ENCODE measurements around the gene APH1A.
"Not testable (repeated sequence)": the region's sequence is repeated elsewhere in the genome, so short reads cannot be mapped to it uniquely, and the experiment has no call there.

Gene APH1A

GRCh38 chr1:150227228-150227627 is 41.6 kb downstream of the APH1A start:
- Histone ChIP-seq H3K9me3 (ENCODE audit: insufficient read depth, low read length) (no peaks in the 10 kb centered on the region), H3K27me3 (ENCODE audit: insufficient read depth, insufficient read length) (no peaks in the 10 kb centered on the region), H3K4me1 (ENCODE audit: insufficient read depth, insufficient read length) (no peaks in the 10 kb centered on the region), H3K36me3 (ENCODE audit: insufficient read depth, insufficient read length, low read length) (peaks cover 86% of the 10 kb centered on the region), H3K4me3 (ENCODE audit: insufficient read length, low read depth) (no peak overlapping the region), H3K9ac (ENCODE audit: insufficient read length, low read depth) (no peak overlapping the region)
- TF ChIP-seq ZNF274 (IDR thresholded peaks at IDR 0.05; ENCODE audit: low read depth, low read length) (no peak), YY1 (IDR thresholded peaks at IDR 0.05; ENCODE audit: insufficient read depth, insufficient read length) (no peak), SUZ12 (IDR thresholded peaks at IDR 0.05; ENCODE audit: extremely low read depth, insufficient read depth, insufficient read length) (no peak)
- DNase-seq (ENCODE audit: low read depth, low spot score) = no peak

- Histone ChIP-seq H3K9me3 (ENCODE audit: insufficient read depth, low read length) (no peaks in the 10 kb centered on the region), H3K36me3 (ENCODE audit: insufficient read depth, insufficient read length, low read length) (peaks cover 87% of the 10 kb centered on the region), H3K4me1 (ENCODE audit: insufficient read depth, insufficient read length) (no peaks in the 10 kb centered on the region), H3K9ac (ENCODE audit: insufficient read length, low read depth) (no peak overlapping the region), H3K27me3 (ENCODE audit: insufficient read depth, insufficient read length) (no peaks in the 10 kb centered on the region), H3K4me3 (ENCODE audit: insufficient read length, low read depth) (no peak overlapping the region)
- TF ChIP-seq ZNF274 (IDR thresholded peaks at IDR 0.05; ENCODE audit: low read depth, low read length) (no peak), YY1 (IDR thresholded peaks at IDR 0.05; ENCODE audit: insufficient read depth, insufficient read length) (no peak), SUZ12 (IDR thresholded peaks at IDR 0.05; ENCODE audit: extremely low read depth, insufficient read depth, insufficient read length) (no peak)
- no peak for DNase-seq (ENCODE audit: low read depth, low spot score)
Observed at GRCh38 chr1:150226486-150226885, 42.3 kb downstream of the APH1A start.

- Histone ChIP-seq H3K4me1 (ENCODE audit: insufficient read depth, insufficient read length) (no peaks in the 10 kb centered on the region), H3K27me3 (ENCODE audit: insufficient read depth, insufficient read length) (no peaks in the 10 kb centered on the region), H3K36me3 (ENCODE audit: insufficient read depth, insufficient read length, low read length) (peaks cover 85% of the 10 kb centered on the region), H3K4me3 (ENCODE audit: insufficient read length, low read depth) (no peak overlapping the region), H3K9ac (ENCODE audit: insufficient read length, low read depth) (no peak overlapping the region), H3K9me3 (ENCODE audit: insufficient read depth, low read length) (no peaks in the 10 kb centered on the region)
- no peak for TF ChIP-seq YY1 (IDR thresholded peaks at IDR 0.05; ENCODE audit: insufficient read depth, insufficient read length)
- TF ChIP-seq SUZ12 (IDR thresholded peaks at IDR 0.05; ENCODE audit: extremely low read depth, insufficient read depth, insufficient read length) = no peak
- no peak for TF ChIP-seq ZNF274 (IDR thresholded peaks at IDR 0.05; ENCODE audit: low read depth, low read length)
- no peak for DNase-seq (ENCODE audit: low read depth, low spot score)
Observed at GRCh38 chr1:150225546-150225945, 43.3 kb downstream of the APH1A start.

- no peak for TF ChIP-seq SUZ12 (IDR thresholded peaks at IDR 0.05; ENCODE audit: extremely low read depth, insufficient read depth, insufficient read length)
- no peak for TF ChIP-seq ZNF274 (IDR thresholded peaks at IDR 0.05; ENCODE audit: low read depth, low read length)
- no peak for TF ChIP-seq YY1 (IDR thresholded peaks at IDR 0.05; ENCODE audit: insufficient read depth, insufficient read length)
- peaks cover 84% of the 10 kb centered on the region for H3K36me3 ChIP-seq (ENCODE audit: insufficient read depth, insufficient read length, low read length)
Observed at GRCh38 chr1:150224983-150225382, 43.8 kb downstream of the APH1A start.

GRCh38 chr1:150221552-150221951 is 47.3 kb downstream of the APH1A start:
- Histone ChIP-seq H3K36me3 (ENCODE audit: insufficient read depth, insufficient read length, low read length) (peaks cover 72% of the 10 kb centered on the region), H3K9ac (ENCODE audit: insufficient read length, low read depth) (no peak overlapping the region), H3K27me3 (ENCODE audit: insufficient read depth, insufficient read length) (no peaks in the 10 kb centered on the region), H3K4me1 (ENCODE audit: insufficient read depth, insufficient read length) (no peaks in the 10 kb centered on the region), H3K9me3 (ENCODE audit: insufficient read depth, low read length) (no peaks in the 10 kb centered on the region), H3K4me3 (ENCODE audit: insufficient read length, low read depth) (no peak overlapping the region)
- no peak for TF ChIP-seq YY1 (IDR thresholded peaks at IDR 0.05; ENCODE audit: insufficient read depth, insufficient read length)
- no peak for TF ChIP-seq SUZ12 (IDR thresholded peaks at IDR 0.05; ENCODE audit: extremely low read depth, insufficient read depth, insufficient read length)
- no peak for TF ChIP-seq ZNF274 (IDR thresholded peaks at IDR 0.05; ENCODE audit: low read depth, low read length)
- no peak for DNase-seq (ENCODE audit: low read depth, low spot score)

More at GRCh38 chr1:150224983-150225382, 43.8 kb downstream of the APH1A start:
- Histone ChIP-seq H3K9me3 (ENCODE audit: insufficient read depth, low read length) (no peaks in the 10 kb centered on the region), H3K4me3 (ENCODE audit: insufficient read length, low read depth) (no peak overlapping the region), H3K27me3 (ENCODE audit: insufficient read depth, insufficient read length) (no peaks in the 10 kb centered on the region), H3K9ac (ENCODE audit: insufficient read length, low read depth) (no peak overlapping the region), H3K4me1 (ENCODE audit: insufficient read depth, insufficient read length) (no peaks in the 10 kb centered on the region)
- DNase-seq (ENCODE audit: low read depth, low spot score) = no peak

- not testable (repeated sequence) for H3K4me1 ChIP-seq (ENCODE audit: insufficient read depth, insufficient read length); H3K9me3 ChIP-seq (ENCODE audit: insufficient read depth, low read length); H3K27me3 ChIP-seq (ENCODE audit: insufficient read depth, insufficient read length); DNase-seq (ENCODE audit: low read depth, low spot score); H3K4me3 ChIP-seq (ENCODE audit: insufficient read length, low read depth); H3K9ac ChIP-seq (ENCODE audit: insufficient read length, low read depth)
- peaks cover 27% of the 10 kb centered on the region for H3K36me3 ChIP-seq (ENCODE audit: insufficient read depth, insufficient read length, low read length)
Observed at GRCh38 chr1:150215855-150216254, 53.0 kb downstream of the APH1A start.
